Small intestine (tissue), 7 donors: ENCODE measurements around the gene ACP3. TPM values are rescaled to one million over a fixed set of nuclear protein-coding genes. Genes with fewer than 3 reads are reported as not detected.

Experiments
- DNase-seq, 2 donors: peaks; one replicate each; pipeline versions ENCODE4 v3.0.0 to v3.0.0-alpha.2; 2013
- FAIRE-seq: peaks from 2 replicates; lab custom pipeline; 2012; peaks lifted over from hg19 to GRCh38; lab: Jason Lieb, UNC
- H3K27ac ChIP-seq, 3 donors: one replicate each; pipeline ENCODE4 v1.5.1; 2013; ENCODE audit warnings: low read length in 2 of 3, mild to moderate bottlenecking in 2 of 3, control low read depth in 1 of 3, inconsistent platforms in 1 of 3, low read depth in 1 of 3, moderate library complexity in 1 of 3
- H3K27me3 ChIP-seq, 3 donors: one replicate each; pipeline ENCODE4 v1.6.1; 2013; ENCODE audit warnings: low read length in 3 of 3, inconsistent platforms in 1 of 3; ENCODE audit not compliant: control insufficient read depth in 3 of 3, insufficient read depth in 3 of 3
- H3K36me3 ChIP-seq, 3 donors: one replicate each; pipeline ENCODE4 v1.6.1; 2013; ENCODE audit warnings: low read length in 3 of 3, inconsistent platforms in 1 of 3, low read depth in 1 of 3, mild to moderate bottlenecking in 1 of 3, moderate library complexity in 1 of 3; ENCODE audit not compliant: control insufficient read depth in 3 of 3, insufficient read depth in 2 of 3
- H3K4me1 ChIP-seq, 3 donors: one replicate each; pipeline ENCODE4 v1.6.1; 2013; ENCODE audit warnings: low read length in 2 of 3, inconsistent platforms in 1 of 3, low read depth in 1 of 3, mild to moderate bottlenecking in 1 of 3, moderate library complexity in 1 of 3; ENCODE audit not compliant: control insufficient read depth in 3 of 3, insufficient read depth in 2 of 3
- H3K4me3 ChIP-seq, 3 donors: one replicate each; pipeline ENCODE4 v1.5.1; 2013; ENCODE audit warnings: low read length in 3 of 3, control low read depth in 1 of 3, inconsistent platforms in 1 of 3, low read depth in 1 of 3, mild to moderate bottlenecking in 1 of 3, moderate library complexity in 1 of 3
- H3K9me3 ChIP-seq, 2 donors: one replicate each; pipeline ENCODE4 v1.6.1; 2013; ENCODE audit warnings: low read depth in 1 of 2, low read length in 1 of 2; ENCODE audit not compliant: control insufficient read depth in 2 of 2, insufficient read depth in 1 of 2
- WGBS, 3 donors: extraction: QIAGEN DNeasy Blood & Tissue Kit; methylation state at CpG; one replicate each; pipeline ENCODE4 v1.1.7; 2013; 5-methylcytosine and 5-hydroxymethylcytosine counted together
- polyA plus RNA-seq, 4 donors: library from polyadenylated mRNA; stranded (reverse) in 3 of 4; unstranded in 1 of 4; fragments of 200-250 nt in 3 of 4; fragments of 120-200 nt in 1 of 4; gene quantifications; one replicate each; pipeline versions ENCODE4 v1.2.1 to v1.2.3, GENCODE V29; 2013
- donor health status: healthy with polysubstance abuse.
- donor health status: control.
- donor health status: control.
- donor health status: Bipolar disorder and iron deficiency.
- donor health status: healthy.

Gene ACP3
- polyA plus RNA-seq, 4 donors = 0.67 to 3.0 (median 1.3) TPM

DNA sequence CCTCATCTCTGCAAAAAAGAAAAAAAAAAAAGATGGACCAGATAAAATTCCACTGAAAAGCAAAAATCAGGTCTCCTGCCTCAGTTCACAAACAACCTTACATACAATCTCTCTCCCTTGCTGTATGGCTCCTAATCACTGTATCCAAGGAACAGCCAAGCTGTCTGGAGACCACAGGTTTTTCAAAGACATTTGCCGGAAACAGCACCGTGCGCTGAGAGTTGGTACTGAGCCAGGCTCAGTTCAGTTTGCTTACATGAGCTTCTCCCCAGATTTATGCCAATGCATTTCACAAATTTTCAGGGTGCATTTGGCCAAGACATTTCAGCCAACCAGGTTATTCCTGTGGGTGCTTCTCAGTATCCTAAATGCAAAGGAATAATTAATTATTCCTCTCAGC is 4.1 kb downstream of the ACP3 start:
- no peak overlapping the region for H3K4me3 ChIP-seq
- no peaks in the 10 kb centered on the region for H3K36me3 ChIP-seq
- H3K27me3 ChIP-seq = no peaks in the 10 kb centered on the region
- no peaks in the 10 kb centered on the region for H3K4me1 ChIP-seq
- H3K27ac ChIP-seq = no peak overlapping the region
- FAIRE-seq (no peak), DNase-seq (no peak)
- H3K9me3 ChIP-seq = no peaks in the 10 kb centered on the region
- 74 to 91% (median 89%) methylated on average over 3 of the region's 3 CpGs for whole genome bisulfite sequencing, 3 donors

DNA sequence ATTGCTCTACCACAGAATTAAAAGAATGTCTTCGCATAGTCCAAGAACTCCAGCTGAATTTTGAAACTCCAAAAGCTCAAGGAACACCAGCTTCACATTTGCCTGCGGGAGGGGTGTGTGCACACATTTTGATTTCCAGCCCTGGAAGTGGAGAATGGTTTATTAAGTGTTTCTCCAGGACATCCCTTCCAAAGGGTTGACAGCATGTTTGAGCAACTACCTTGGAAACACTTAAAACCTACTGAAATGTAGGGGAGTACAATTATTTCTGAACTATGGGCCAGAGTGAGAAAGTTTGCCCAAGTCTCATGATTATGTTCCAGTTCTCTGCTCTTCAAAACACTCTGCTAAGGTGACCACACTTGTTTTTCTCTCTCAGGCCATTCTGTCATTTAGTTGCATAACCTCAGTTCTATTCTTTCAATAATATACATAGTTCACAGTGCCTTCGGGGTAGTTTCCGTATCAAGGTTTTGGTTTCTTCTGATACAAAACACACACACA is 7.9 kb downstream of the ACP3 start:
- DNase-seq = no peak
- Histone ChIP-seq H3K9me3 (no peaks in the 10 kb centered on the region), H3K4me1 (no peaks in the 10 kb centered on the region), H3K4me3 (no peak overlapping the region), H3K36me3 (no peaks in the 10 kb centered on the region), H3K27me3 (no peaks in the 10 kb centered on the region), H3K27ac (no peak overlapping the region)
- 86 to 94% (median 88%) methylated on average over 4 of the region's 4 CpGs for WGBS, 3 donors
- no peak for FAIRE-seq

DNA sequence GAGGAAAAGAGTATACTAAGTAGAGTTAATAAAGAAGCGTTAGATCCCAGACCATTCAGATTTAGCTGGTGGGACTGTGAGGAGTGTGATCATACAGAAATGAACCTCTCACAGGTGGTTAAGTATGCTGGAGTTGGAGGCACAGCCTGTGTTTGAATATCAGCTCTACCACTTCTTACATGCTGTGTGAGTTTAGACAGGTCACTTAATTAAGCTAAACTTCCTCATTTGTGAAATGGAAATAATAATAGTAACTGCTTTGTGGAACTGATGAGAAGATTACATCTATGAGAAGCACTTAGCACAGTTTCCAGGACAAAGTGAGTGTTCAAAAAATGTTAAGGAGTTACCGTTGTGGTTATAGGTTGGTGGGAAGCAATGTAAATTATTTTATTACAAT is 8.4 kb downstream of the ACP3 start:
- H3K4me3 ChIP-seq = no peak overlapping the region
- DNase-seq (no peak), FAIRE-seq (no peak)
- H3K9me3 ChIP-seq = no peaks in the 10 kb centered on the region
- no peaks in the 10 kb centered on the region for H3K36me3 ChIP-seq
- no peaks in the 10 kb centered on the region for H3K4me1 ChIP-seq
- no peak overlapping the region for H3K27ac ChIP-seq
- no peaks in the 10 kb centered on the region for H3K27me3 ChIP-seq
- 68 to 77% (median 68%) methylated on average over 2 of the region's 2 CpGs for whole genome bisulfite sequencing, 3 donors

DNA sequence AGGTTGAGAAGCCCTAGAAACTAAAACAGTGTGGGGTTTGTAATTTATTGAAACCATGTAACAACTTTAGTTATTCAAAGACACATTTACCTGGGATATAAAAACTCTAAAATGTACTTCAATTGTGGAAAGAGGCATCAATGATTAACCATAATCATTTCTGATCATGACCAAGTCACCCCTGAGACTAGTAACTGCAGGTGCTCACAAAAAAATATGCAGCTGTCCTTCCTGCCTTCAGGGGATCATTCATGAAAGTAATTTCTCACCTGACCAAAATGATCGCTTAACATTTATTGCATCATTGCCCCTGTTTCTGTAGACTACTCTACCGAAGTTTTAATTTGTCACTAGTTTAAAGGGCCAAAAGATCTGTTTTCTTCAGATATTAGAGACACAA is 9.0 kb downstream of the ACP3 start:
- 9 to 62% (median 34%) methylated on average over 2 of the region's 2 CpGs for WGBS, 3 donors
- FAIRE-seq = no peak

DNA sequence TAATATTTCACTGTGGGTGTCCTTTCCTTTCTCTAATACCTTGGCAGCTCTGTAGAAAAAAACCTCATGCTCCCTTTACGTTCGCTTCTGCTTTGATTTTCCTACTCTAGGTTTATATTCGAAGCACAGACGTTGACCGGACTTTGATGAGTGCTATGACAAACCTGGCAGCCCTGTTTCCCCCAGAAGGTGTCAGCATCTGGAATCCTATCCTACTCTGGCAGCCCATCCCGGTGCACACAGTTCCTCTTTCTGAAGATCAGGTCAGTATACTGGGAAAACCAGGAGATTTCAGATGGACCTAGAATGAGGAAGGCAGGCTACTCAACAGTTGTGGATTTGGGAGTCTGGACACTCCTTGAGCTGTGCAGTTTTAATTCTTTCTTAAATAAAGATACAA is 14.9 kb downstream of the ACP3 start:
- H3K27me3 ChIP-seq = no peaks in the 10 kb centered on the region

More for the DNA sequence above, 9.0 kb downstream of the ACP3 start:
- Histone ChIP-seq H3K36me3 (no peaks in the 10 kb centered on the region), H3K27me3 (no peaks in the 10 kb centered on the region), H3K9me3 (no peaks in the 10 kb centered on the region), H3K27ac (no peak overlapping the region), H3K4me3 (no peak overlapping the region), H3K4me1 (no peaks in the 10 kb centered on the region)
- no peak for DNase-seq

DNA sequence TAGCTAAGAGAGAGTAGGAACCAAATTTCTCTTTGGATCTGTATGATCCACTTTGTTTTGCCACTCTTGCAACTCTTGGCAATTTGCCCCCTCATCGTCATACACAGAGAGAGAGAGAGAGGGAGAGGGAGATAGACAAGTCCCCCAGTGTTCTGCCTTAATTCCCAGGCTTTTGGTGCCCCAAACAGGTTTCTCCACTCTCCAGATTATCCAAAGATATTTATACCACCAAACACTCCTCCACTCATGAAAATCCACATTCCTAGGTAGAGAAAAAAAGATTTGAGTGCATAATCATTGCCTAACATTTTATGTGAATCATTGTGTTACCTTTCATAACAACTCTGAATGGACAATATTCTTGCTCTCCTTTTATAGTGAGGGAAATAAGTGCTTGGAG is 15.3 kb downstream of the ACP3 start:
- no peak overlapping the region for H3K4me3 ChIP-seq
- H3K27ac ChIP-seq = no peak overlapping the region
- FAIRE-seq (no peak), DNase-seq (no peak)
- H3K36me3 ChIP-seq = no peaks in the 10 kb centered on the region
- no peaks in the 10 kb centered on the region for H3K27me3 ChIP-seq
- WGBS, 3 donors = 33 to 65% (median 54%) methylated on average over 1 of the region's 1 CpG
- H3K9me3 ChIP-seq = no peaks in the 10 kb centered on the region
- no peaks in the 10 kb centered on the region for H3K4me1 ChIP-seq

More for the DNA sequence above, 14.9 kb downstream of the ACP3 start:
- no peak overlapping the region for H3K4me3 ChIP-seq
- no peaks in the 10 kb centered on the region for H3K4me1 ChIP-seq
- H3K36me3 ChIP-seq = no peaks in the 10 kb centered on the region
- H3K27ac ChIP-seq = no peak overlapping the region
- no peak for DNase-seq
- WGBS, 3 donors = 88 to 92% (median 90%) methylated on average over 6 of the region's 6 CpGs
- FAIRE-seq = no peak
- H3K9me3 ChIP-seq = no peaks in the 10 kb centered on the region

DNA sequence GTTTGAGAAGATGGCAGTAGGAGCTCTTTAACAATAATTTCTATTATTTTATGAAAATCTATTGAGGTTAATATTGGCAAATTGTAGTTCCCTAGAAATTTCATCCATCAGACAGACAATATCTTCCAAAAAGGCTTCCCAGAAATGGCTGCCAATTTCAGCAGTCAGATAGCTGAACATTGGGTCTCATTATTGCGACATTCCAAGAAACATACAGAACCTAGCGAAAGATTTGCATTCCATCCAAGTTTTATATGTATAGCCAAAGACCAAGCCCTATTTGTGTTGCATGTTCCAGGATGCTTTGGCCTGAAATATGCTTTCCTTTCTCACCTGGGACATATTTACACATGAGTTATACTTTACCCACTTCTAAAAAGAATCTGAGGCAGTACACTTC is 24.5 kb downstream of the ACP3 start:
- no peak for FAIRE-seq
- H3K4me1 ChIP-seq = no peaks in the 10 kb centered on the region
- no peak overlapping the region for H3K27ac ChIP-seq
- H3K27me3 ChIP-seq = peaks cover 0 to 2% (median 0%) of the 10 kb centered on the region in 3 donors
- no peaks in the 10 kb centered on the region for H3K36me3 ChIP-seq
- no peak overlapping the region for H3K4me3 ChIP-seq
- no peaks in the 10 kb centered on the region for H3K9me3 ChIP-seq
- 88 to 90% (median 89%) methylated on average over 2 of the region's 2 CpGs for WGBS, 3 donors
- DNase-seq = no peak

DNA sequence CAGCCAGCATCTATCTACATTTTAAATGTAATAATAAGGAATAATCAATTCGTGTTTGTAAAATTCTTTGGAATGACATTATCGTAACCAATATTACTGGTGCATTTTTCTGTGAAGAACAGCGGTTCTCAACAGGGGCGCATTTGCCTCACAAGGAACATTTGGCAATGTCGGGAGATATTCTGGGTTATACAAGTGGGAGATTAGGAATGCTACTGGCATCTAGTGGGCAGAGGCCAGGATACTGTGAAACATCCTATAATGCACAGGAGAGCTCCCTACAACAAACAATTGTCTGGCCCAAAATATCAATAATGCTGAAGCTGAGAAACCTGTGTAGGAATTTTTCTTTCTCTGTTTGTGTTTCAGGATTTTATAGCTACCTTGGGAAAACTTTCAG is 25.0 kb downstream of the ACP3 start:
- Histone ChIP-seq H3K9me3 (no peaks in the 10 kb centered on the region), H3K4me3 (no peak overlapping the region), H3K36me3 (no peaks in the 10 kb centered on the region), H3K4me1 (no peaks in the 10 kb centered on the region), H3K27ac (no peak overlapping the region), H3K27me3 (peaks cover 0 to 2% (median 0%) of the 10 kb centered on the region in 3 donors)
- whole genome bisulfite sequencing, 3 donors = 76 to 79% (median 78%) methylated on average over 5 of the region's 5 CpGs
- DNase-seq (no peak), FAIRE-seq (no peak)

DNA sequence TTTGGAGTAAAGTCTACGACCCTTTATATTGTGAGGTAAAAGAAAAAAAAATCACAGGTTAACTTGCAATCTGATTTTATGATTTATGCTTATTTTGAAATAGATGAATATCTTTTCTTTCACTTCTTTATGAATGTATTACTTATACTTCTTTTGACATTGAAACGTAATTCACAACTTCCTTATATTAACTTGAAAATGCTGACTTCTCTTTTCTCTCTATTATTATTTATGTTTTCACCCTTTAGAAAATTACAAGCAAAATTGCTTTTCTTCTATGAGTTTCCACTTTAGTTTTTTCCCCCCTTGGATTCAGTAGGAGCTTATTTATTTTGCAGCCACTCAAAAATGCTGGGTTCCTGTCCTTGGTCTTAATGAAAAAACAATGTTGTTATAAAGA is 25.4 kb downstream of the ACP3 start:
- H3K4me3 ChIP-seq = no peak overlapping the region
- 77 to 84% (median 82%) methylated on average over 2 of the region's 2 CpGs for WGBS, 3 donors
- FAIRE-seq = no peak

More for the DNA sequence above, 25.4 kb downstream of the ACP3 start:
- H3K27me3 ChIP-seq = peaks cover 0 to 2% (median 0%) of the 10 kb centered on the region in 3 donors
- H3K9me3 ChIP-seq = no peaks in the 10 kb centered on the region
- H3K27ac ChIP-seq = no peak overlapping the region
- H3K36me3 ChIP-seq = no peaks in the 10 kb centered on the region
- DNase-seq = no peak
- H3K4me1 ChIP-seq = no peaks in the 10 kb centered on the region
